A673 (cell line): ENCODE data around the gene PNLDC1. TPM values are rescaled to one million over a fixed set of nuclear protein-coding genes. Genes with fewer than 3 reads are reported as not detected.

Source experiments
- BruUV-seq: library from RNA; stranded (reverse); fragments of 400-500 nt; replicated peaks from 2 replicates; lab custom pipeline; 2021; lab: Mats Ljungman, UMichigan
- CTCF ChIA-PET: fragments of 300-600 bp; sonication (Branson Sonifier 250); formaldehyde crosslinking; loops from one replicate; lab custom pipeline; 2022; ENCODE audit warnings: antibody characterized with exemption; lab: Charles Lee
- POLR2A ChIA-PET: fragments of 300-600 bp; sonication (Branson Sonifier 250); formaldehyde crosslinking; loops from one replicate; lab custom pipeline; 2022; ENCODE audit warnings: antibody characterized with exemption; ENCODE audit not compliant: low non-redundant PET; lab: Charles Lee
- DNase-seq: peaks from one replicate; pipeline ENCODE4 v3.0.0-alpha.2; 2015; ENCODE audit warnings: low spot score
- H3K27ac ChIP-seq: fragments of 200-600 bp; sonication (generic); 2 replicates; pipeline ENCODE4 v1.5.1; 2016; ENCODE audit warnings: mixed run types, low read depth, mild to moderate bottlenecking, mixed read lengths, antibody characterized with exemption, low read length; ENCODE audit not compliant: poor library complexity, severe bottlenecking
- H3K27me3 ChIP-seq: fragments of 200-600 bp; sonication (generic); replicated peaks from 2 replicates; pipeline ENCODE4 v1.6.1; 2017; ENCODE audit warnings: mixed run types, low read depth, mild to moderate bottlenecking, mixed read lengths, antibody characterized with exemption, low read length; ENCODE audit not compliant: insufficient read depth, poor library complexity
- H3K36me3 ChIP-seq: fragments of 200-600 bp; sonication (generic); 2 replicates; pipeline ENCODE4 v1.6.1; 2016; ENCODE audit warnings: mixed run types, mild to moderate bottlenecking, mixed read lengths, antibody characterized with exemption, low read length; ENCODE audit not compliant: insufficient read depth, poor library complexity, severe bottlenecking
- H3K4me1 ChIP-seq: fragments of 200-600 bp; sonication (generic); 2 replicates; pipeline ENCODE4 v1.6.1; 2017; ENCODE audit warnings: mixed run types, mild to moderate bottlenecking, mixed read lengths, antibody characterized with exemption, low read length; ENCODE audit not compliant: insufficient read depth, poor library complexity, severe bottlenecking
- H3K4me3 ChIP-seq: fragments of 200-600 bp; sonication (generic); 2 replicates; pipeline ENCODE4 v1.5.1; 2016; ENCODE audit warnings: low read depth, mixed run types, mild to moderate bottlenecking, mixed read lengths, low read length; ENCODE audit not compliant: poor library complexity, severe bottlenecking
- H3K9me3 ChIP-seq: fragments of 200-600 bp; sonication (generic); 2 replicates; pipeline ENCODE4 v1.6.1; 2016; ENCODE audit warnings: mixed run types, low read depth, mild to moderate bottlenecking, mixed read lengths, antibody characterized with exemption, low read length; ENCODE audit not compliant: poor library complexity, severe bottlenecking
- CTCF ChIP-seq: fragments of 300-800, 200-600 bp; sonication (generic); conservative IDR thresholded peaks from 2 replicates; pipeline ENCODE4 v1.5.1; 2017; ENCODE audit warnings: low read depth, mild to moderate bottlenecking, antibody characterized with exemption, low read length, moderate library complexity, mixed read lengths
- EZH2 ChIP-seq: fragments of 200-600 bp; sonication (generic); IDR thresholded peaks from 2 replicates; pipeline ENCODE4 v1.6.1; 2017; ENCODE audit warnings: borderline replicate concordance, low read depth, mild to moderate bottlenecking, mixed read lengths, antibody characterized with exemption, low read length; ENCODE audit not compliant: poor library complexity, severe bottlenecking
- intact Hi-C: fragments of 100-400 bp; cut with micrococcal nuclease; formaldehyde crosslinking; loops from one replicate; pipeline ENCODE4 v1.10.0; 2022; ENCODE audit not compliant: unreplicated experiment
- total RNA-seq: library from RNA; stranded (reverse); gene quantifications from 2 replicates; pipeline ENCODE4 v1.2.3, GENCODE V29; 2021

PNLDC1 gene
- total RNA-seq, 1 experiment from 2014 or later: 0.58 TPM

GRCh38 chr6:159828074-159828473 is 28.0 kb downstream of the PNLDC1 start:
- POLR2A ChIA-PET: no interaction called here
- no TSS peak for BruUV-seq
- CTCF ChIA-PET: no interaction called here

GRCh38 chr6:159829526-159829925 is 29.4 kb downstream of the PNLDC1 start:
- intact Hi-C loops: no loop called here
- DNase-seq: no peak
- BruUV-seq: no TSS peak
- Histone ChIP-seq H3K36me3 (no peaks in the 10 kb centered on the region), H3K27me3 (no peaks in the 10 kb centered on the region), H3K4me1 (peaks cover 27% of the 10 kb centered on the region), H3K4me3 (no peak overlapping the region), H3K27ac (peak overlapping the region; percentile 57), H3K9me3 (no peaks in the 10 kb centered on the region)
- POLR2A ChIA-PET: interaction anchor here (0.6 kb wide), 1 partner anchor 15 kb away, joined by 4 read pairs; no protein-coding TSS in a partner anchor
- TF ChIP-seq EZH2 (no peak), CTCF (no peak)
- CTCF ChIA-PET: no interaction called here

More at GRCh38 chr6:159828074-159828473, 28.0 kb downstream of the PNLDC1 start:
- DNase-seq: peak; percentile 30
- H3K9me3 ChIP-seq: no peaks in the 10 kb centered on the region
- no peak for TF ChIP-seq CTCF
- TF ChIP-seq EZH2: no peak
- H3K4me1 ChIP-seq: peaks cover 27% of the 10 kb centered on the region
- intact Hi-C loops: no loop called here
- H3K36me3 ChIP-seq: no peaks in the 10 kb centered on the region
- H3K4me3 ChIP-seq: no peak overlapping the region
- no peak overlapping the region for H3K27ac ChIP-seq
- no peaks in the 10 kb centered on the region for H3K27me3 ChIP-seq

GRCh38 chr6:159830501-159831372 is 30.7 kb downstream of the PNLDC1 start:
- H3K27ac ChIP-seq: peak overlapping the region; percentile 57
- TF ChIP-seq EZH2 (no peak), CTCF (no peak)
- no peaks in the 10 kb centered on the region for H3K36me3 ChIP-seq
- no TSS peak for BruUV-seq
- POLR2A ChIA-PET: no interaction called here
- intact Hi-C loops: no loop called here
- H3K9me3 ChIP-seq: no peaks in the 10 kb centered on the region
- CTCF ChIA-PET: no interaction called here
- H3K4me1 ChIP-seq: peaks cover 27% of the 10 kb centered on the region
- peak; percentile 52 for DNase-seq
- no peak overlapping the region for H3K4me3 ChIP-seq
- no peaks in the 10 kb centered on the region for H3K27me3 ChIP-seq
